ACHN (cell line): Measurements from ENCODE around the gene CFB.
"Not testable (repeated sequence)": the region's sequence is repeated elsewhere in the genome, so short reads cannot be mapped to it uniquely, and the experiment has no call there.

Experiments
- DNase-seq: peaks from one replicate; pipeline ENCODE4 v3.0.0-alpha.2; 2015
- in situ Hi-C: cut with HindIII; loops from 2 replicates; pipeline ENCODE4 v1.10.0; 2017; ENCODE audit warnings: low sequenced_read_pairs, low pct_ligation_motif_present, low pct_unique_long_range_greater_than_20kb

CFB gene

GRCh38 chr6:31966997-31967925 lies 21.4 kb downstream of the CFB start:
- in situ Hi-C loops: no loop called here
- no peak for DNase-seq

DNA sequence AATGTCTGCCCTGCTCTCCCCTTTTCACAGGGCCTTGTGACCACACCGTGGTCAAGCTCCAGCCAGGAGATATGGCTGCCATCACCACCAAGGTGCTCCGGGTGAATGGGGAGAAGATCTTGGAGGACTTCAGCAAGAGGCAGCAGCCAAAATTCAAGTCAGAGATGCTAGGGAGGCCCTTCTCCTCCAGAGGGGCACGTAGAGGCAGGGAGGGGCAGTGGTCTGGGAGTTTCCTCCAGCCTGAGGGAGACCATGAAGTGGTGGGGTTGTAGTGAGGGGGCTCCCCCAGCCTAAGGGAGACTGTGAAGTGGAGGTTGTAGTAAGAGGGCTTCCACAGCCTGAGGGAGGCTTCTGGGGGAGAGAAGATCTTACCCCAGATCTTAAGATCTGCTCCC lies 22.0 kb downstream of the CFB start:
- no peak for DNase-seq
- in situ Hi-C loops: no loop called here

- in situ Hi-C loops: no loop called here
- no peak for DNase-seq
Observed at GRCh38 chr6:31968326-31968725, 22.4 kb downstream of the CFB start.

DNA sequence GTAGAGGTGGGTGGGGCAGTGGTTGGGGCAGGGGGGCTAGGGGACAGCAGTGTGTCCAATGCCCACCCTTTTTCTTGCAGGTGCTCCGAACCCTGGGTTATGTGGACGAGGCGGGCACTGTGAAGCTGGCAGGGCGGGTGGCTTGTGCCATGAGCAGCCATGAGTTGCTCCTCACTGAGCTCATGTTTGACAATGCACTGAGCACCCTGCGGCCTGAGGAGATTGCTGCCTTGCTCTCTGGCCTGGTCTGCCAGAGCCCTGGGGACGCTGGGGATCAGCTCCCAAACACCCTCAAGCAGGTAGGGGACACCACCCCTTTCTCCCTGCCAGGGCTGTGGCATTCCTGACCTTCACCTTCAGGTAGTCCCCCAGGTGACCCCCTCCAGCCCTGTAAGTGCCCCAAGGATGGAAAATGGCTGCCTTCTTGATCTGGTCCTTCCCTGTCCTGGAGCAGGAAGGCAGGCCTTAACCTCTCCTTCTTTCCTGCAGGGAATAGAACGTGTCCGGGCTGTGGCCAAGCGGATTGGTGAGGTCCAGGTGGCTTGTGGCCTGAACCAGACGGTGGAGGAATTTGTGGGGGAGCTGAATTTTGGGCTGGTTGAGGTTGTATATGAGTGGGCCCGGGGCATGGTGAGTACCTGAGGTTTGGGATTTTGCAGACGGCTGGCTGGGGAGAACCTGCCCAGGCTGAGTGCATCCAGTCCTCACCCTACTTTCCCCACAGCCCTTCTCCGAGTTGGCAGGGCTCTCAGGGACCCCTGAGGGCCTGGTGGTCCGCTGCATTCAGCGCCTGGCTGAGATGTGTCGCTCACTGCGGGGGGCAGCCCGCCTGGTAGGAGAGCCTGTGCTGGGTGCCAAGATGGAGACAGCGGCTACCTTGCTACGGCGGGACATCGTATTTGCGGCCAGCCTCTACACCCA lies 23.2 kb downstream of the CFB start:
- in situ Hi-C loops: no loop called here
- DNase-seq: no peak

DNA sequence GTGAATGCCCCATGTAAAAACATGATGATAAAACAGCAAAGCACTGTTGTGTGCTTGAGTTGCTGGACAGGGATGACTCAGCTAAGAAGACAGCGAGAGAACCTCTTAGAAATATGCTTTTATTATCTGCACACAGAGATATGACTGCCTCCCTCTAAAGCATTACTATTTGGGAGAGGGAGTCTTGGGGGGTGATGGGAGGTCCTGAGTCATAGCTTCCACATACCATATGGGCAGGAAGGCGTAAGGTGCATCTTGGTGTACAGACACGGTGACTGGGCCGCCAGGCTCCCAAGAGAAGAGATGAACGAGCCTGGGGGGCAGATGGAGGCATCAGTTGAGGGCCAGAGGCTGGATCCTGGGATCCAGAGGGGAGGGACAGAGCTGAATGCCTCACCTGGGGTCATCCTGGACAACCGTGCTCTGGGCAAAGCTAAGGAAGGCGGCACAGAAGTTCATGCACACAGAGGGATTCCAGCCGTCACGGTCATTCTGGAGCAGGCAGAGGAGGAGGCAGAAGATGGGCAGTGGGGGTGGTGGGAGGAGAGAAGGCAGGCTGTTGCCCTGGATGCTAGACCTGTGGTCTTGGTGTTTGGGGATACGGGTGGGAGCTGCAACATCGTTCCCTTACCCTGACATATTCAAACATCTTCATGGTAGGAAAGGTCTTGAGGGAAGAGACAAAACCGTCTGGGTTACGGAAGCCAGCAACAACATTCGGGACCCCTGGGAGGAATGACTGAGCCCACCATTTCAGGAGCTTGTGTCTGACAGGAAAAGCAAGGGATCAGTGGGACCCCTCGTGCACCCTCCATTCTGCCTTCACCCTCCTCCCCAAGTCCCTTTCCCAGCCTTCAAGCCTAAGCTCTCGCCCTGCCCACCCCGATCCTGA lies 24.1 kb downstream of the CFB start:
- DNase-seq: peak; percentile 26
- in situ Hi-C loops: no loop called here

GRCh38 chr6:31970604-31971271 lies 24.8 kb downstream of the CFB start:
- no peak for DNase-seq
- in situ Hi-C loops: no loop called here

DNA sequence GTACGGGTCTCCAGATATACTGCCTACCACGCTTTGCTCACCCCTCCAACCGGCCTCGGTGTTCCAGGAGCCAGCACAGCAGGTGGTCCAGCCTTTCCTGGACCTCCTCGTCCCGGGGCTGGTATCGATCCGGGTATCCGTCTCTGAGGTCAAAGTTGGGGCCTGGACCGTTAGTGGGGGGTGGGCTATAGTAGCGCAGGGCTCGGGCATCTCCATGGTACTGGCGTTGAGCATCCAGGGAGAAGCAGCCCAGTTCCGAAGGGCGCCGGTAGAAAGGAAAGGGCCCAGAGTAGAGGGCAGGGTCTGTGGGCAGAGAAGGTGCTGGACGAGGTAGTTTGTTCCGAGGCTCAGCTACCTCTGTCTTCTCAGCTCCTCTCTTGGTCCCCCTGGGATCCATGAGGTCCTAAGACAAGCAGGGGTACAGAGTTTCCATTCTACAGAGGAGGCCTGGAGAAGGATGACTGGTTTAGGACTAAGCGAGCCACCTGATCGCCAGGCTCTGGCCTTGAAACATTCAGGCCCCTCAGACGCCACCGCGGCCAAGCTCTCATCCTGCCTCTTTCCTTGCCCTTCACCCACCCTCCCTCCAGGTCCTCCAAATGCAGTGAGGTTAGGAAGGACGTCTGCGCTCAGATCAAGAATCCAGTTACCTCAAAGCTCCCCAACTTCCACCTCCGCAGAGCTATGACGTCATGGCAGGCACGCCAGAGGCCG lies 25.5 kb downstream of the CFB start:
- in situ Hi-C loops: no loop called here

DNA sequence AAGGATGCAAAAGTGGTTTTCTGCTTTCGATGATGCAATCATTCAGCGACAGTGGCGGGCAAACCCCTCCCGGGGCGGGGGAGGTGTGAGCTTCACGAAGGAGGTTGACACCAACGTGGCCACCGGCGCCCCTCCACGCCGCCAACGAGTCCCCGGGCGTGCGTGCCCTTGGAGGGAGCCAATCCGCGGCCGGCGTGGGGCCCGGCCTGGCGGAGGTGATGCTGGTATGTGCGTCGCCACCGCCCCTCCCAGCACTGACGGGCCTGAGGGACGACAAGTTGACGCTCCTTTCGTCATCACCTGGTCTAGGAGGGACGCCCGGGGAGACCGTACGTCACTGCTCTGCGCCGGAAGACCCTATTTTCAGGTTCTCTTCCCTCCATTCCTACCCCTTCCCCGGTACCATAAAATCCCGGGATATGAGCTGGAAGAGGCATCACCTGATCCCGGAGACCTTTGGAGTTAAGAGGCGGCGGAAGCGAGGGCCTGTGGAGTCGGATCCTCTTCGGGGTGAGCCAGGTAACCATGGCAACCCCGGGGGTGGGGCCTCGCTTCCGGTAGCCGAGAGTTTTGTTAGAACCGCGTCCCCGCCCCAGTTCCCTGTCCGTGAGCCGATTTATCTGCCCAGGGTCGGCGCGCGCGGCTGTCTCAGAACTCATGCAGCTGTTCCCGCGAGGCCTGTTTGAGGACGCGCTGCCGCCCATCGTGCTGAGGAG lies 26.3 kb downstream of the CFB start, which contains the start of gene DXO:
DXO (minus strand) TSS at position 146 of the 716 bp plus-strand sequence. CDS start 463 bp downstream, outside the sequence.
- peak; percentile 94 for DNase-seq
- in situ Hi-C loops: no loop called here

More for the DNA sequence above, 25.5 kb downstream of the CFB start:
- no peak for DNase-seq

- peak; percentile 15 for DNase-seq
Observed at GRCh38 chr6:31972709-31973350, 26.9 kb downstream of the CFB start.

GRCh38 chr6:31976065-31976464 lies 30.2 kb downstream of the CFB start:
- in situ Hi-C loops, DNase-seq: not testable (repeated sequence)

More at GRCh38 chr6:31972709-31973350, 26.9 kb downstream of the CFB start:
- in situ Hi-C loops: no loop called here

- no peak for DNase-seq
- in situ Hi-C loops: no loop called here
Observed at GRCh38 chr6:31977816-31978431, 32.0 kb downstream of the CFB start.

- in situ Hi-C loops: no loop called here
Observed at GRCh38 chr6:31978831-31979230, 32.9 kb downstream of the CFB start.

GRCh38 chr6:31979238-31979898 lies 33.5 kb downstream of the CFB start:
- in situ Hi-C loops: no loop called here
- no peak for DNase-seq

More at GRCh38 chr6:31978831-31979230, 32.9 kb downstream of the CFB start:
- no peak for DNase-seq

DNA sequence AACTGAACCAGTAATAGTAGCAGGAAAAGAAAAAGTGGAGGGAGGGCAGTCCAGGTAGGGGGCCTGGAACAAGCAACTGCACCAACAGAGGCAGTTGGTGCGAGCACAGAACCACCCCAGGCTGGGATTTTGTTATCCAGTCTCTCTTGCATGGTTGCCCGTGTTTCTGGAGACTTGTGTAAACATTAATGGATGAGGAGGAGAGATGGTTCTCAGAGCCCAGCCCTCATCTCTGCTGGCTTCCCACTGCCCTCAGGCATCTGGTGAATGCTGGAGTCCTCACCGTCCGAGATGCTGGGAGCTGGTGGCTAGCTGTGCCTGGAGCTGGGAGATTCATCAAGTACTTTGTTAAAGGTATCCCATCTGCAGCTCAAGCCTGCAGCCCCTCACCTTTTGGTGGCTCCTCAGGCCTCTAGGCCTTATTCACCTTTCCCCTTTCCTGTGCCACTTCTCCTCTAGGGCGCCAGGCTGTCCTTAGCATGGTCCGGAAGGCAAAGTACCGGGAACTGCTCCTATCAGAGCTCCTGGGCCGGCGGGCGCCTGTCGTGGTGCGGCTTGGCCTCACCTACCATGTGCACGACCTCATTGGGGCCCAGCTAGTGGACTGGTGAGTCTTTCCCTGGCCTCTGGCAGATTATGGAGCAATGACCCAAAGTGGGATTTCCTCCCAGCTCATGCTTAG lies 34.4 kb downstream of the CFB start:
- DNase-seq, in situ Hi-C loops: not testable (repeated sequence)

DNA sequence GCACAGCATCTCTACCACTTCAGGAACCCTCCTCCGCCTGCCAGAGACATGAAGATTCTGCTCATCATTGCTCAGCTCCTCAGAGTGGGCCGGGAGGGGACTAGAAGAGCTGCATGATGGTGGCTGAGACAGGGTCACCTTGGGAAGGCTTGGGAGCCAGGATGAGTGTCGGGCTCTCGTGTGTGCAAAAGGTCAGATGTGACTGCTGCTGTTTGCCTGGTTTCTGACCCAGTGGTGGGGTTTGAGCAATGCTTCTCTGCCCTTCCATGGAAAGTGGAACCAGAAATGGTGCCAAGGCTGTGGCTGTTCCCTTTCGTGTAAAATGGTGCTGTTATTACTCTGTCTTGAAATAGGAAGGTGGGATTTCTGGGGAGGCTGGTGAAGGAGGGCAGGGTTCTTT lies 35.1 kb downstream of the CFB start:
- in situ Hi-C loops: not testable (repeated sequence)

More for the DNA sequence above, 35.1 kb downstream of the CFB start:
- not testable (repeated sequence) for DNase-seq
